ENCODE measurements around the gene GIGYF2.
"Not testable (repeated sequence)": the region's sequence is repeated elsewhere in the genome, so short reads cannot be mapped to it uniquely, and the experiment has no call there.

GIGYF2 gene, protein sequence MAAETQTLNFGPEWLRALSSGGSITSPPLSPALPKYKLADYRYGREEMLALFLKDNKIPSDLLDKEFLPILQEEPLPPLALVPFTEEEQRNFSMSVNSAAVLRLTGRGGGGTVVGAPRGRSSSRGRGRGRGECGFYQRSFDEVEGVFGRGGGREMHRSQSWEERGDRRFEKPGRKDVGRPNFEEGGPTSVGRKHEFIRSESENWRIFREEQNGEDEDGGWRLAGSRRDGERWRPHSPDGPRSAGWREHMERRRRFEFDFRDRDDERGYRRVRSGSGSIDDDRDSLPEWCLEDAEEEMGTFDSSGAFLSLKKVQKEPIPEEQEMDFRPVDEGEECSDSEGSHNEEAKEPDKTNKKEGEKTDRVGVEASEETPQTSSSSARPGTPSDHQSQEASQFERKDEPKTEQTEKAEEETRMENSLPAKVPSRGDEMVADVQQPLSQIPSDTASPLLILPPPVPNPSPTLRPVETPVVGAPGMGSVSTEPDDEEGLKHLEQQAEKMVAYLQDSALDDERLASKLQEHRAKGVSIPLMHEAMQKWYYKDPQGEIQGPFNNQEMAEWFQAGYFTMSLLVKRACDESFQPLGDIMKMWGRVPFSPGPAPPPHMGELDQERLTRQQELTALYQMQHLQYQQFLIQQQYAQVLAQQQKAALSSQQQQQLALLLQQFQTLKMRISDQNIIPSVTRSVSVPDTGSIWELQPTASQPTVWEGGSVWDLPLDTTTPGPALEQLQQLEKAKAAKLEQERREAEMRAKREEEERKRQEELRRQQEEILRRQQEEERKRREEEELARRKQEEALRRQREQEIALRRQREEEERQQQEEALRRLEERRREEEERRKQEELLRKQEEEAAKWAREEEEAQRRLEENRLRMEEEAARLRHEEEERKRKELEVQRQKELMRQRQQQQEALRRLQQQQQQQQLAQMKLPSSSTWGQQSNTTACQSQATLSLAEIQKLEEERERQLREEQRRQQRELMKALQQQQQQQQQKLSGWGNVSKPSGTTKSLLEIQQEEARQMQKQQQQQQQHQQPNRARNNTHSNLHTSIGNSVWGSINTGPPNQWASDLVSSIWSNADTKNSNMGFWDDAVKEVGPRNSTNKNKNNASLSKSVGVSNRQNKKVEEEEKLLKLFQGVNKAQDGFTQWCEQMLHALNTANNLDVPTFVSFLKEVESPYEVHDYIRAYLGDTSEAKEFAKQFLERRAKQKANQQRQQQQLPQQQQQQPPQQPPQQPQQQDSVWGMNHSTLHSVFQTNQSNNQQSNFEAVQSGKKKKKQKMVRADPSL (N-terminal part only)

DNA sequence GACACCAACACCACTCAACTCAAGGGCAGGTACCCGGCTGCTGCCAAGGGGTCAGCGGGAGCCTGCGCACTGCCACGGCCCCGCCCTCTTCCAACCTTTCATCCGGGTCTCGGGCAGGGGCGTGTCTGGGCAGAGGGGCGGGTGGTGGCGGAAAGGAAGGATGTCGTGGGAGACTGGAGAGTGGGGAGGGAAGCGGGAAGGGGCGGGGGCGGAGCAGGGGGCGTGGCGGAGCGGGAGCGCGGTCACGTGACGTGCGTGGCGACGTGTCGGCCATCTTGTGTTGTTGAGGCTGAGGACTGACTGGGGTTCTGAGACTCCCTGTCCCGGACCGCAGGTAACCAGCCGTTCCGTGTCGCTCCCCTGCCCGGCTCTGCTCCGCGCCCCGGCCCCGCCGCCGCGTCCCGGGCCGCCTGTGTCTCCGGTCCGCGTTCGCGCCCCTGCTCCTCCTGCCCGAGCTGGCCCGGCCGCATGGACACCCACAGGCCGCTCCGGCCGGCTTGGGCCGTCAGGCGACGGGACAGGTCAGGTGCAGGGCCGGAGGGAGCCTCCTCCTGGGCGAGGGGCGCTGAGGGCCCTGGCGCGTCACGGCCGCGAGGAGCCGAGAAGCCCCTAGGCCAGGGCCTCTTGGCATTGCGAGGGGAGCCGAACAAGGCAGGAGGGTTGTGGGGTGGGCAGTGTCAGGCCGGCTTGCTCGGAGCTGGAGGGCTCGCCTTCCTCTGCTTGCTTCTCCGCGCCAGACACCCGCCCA is at the start of gene GIGYF2:
GIGYF2 (plus strand) TSS at position 273 of the 748 bp plus-strand sequence. CDS start 37,867 bp downstream, outside the sequence.
- peak; percentile 84 for DNase-seq (ENCODE audit: low read depth in 2 of 2)

GRCh38 chr2:232649033-232649432 is 48.1 kb upstream of the GIGYF2 start:
- DNase-seq (ENCODE audit: low read depth in 2 of 2) = no peak

GRCh38 chr2:232652505-232652851 is 44.7 kb upstream of the GIGYF2 start:
- no peak for DNase-seq (ENCODE audit: low read depth in 2 of 2)

DNA sequence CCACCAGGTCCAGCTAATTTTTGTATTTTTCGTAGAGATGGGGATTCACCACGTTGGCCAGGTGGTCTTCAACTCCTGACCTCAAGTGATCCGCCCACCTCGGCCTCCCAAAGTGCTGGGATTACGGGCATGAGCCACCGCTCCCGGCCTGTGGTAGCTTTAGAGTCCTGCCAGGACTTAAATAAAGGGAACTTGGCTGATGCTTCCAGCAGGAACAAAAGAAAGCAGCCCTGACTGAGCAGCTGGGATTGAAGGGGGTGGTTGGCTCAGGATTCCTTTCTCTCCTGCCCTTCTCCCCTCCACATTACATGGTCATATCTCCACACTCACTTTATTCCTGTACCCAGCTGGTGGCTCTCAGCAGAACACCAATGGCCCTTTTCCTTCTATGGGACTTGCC is 43.7 kb upstream of the GIGYF2 start:
- DNase-seq (ENCODE audit: low read depth in 2 of 2) = no peak

DNA sequence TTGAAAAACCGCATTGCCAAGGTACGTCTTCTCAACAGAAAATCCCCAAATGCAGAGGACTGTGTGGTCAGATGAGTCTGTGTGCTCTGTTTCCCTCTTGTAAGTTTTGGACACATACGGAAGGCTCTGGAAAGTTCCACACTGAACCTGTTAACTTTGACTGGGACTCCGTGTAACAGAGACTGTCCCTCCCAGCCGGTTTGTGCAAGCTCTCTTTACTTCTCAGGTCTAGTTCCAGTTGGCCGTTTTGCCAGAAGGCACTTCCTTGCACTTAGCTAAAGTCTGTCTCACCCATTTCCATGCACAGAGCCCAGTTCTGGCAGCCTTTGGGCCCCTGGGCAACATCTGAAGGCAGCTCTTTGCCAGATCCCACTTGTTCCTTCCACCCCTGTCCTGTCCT is 41.7 kb upstream of the GIGYF2 start:
- no peak for DNase-seq (ENCODE audit: low read depth in 2 of 2)

DNA sequence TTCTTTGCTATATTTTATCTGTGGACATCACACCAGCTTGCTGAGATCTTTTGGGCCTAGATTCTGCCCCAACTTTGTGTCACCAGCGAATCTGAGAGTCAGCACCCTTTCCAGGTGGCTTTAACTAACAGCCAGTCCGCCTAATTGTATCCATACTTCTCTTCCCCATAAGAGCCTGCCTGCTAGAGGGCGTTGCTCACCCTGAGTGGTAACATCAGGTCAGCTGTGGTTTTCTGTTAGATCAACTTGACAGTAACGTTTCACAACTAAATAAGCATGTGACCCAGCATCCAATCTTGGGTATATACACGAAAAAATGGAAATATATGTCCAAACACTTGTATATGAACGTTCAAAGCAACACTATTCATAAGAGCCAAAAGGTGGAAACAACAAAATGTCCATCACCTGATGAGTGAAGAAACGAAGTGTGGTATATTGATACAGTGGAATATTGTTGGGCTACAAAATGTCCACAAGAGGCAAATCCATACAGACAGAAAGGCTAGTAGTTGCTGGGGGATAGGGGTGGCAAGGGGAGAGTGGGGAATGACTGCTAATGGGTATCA is 38.8 kb upstream of the GIGYF2 start:
- DNase-seq (ENCODE audit: low read depth in 2 of 2) = no peak

- DNase-seq (ENCODE audit: low read depth in 2 of 2) = no peak
These were observed 37.8 kb upstream of the GIGYF2 start for GRCh38 chr2:232659359-232659758.

- no peak for DNase-seq (ENCODE audit: low read depth in 2 of 2)
These were observed 34.5 kb upstream of the GIGYF2 start for GRCh38 chr2:232662486-232663260.

DNA sequence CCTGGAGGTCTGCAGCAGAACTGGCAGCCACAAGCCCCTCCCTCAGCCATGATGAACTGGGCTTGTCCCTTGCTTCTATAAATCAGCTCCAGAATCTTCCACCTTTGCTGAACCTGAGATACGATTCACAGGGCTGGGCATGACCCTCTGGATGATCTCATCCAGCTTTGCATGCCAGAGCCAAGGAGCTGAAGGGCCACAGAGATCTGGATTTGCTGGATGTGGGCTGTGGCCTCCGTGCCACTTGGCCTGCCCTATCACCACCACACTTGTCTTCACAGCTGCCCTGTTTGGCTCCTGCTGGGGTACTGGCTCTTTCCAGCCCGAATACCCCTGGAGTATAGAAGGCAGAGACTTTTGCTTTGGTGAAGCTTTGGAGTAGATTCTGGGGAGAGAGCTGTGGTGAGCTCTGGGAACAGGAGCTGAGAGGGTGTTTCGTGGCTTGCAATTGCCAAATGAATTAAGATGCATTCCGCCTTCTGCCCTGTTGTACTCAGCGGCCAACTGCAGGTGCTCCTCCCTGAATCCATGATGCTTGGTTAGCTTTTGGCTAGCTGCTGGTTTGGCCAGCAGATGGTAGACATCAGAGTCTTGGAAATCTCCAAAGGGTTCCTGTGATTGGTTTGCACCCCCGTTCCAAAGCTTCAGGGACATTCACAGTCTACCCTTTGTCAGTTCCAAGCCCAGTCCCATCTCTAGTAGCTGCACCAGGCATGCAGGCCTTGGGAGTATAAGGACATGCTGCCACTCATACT is 30.9 kb upstream of the GIGYF2 start:
- DNase-seq (ENCODE audit: low read depth in 2 of 2) = no peak

DNA sequence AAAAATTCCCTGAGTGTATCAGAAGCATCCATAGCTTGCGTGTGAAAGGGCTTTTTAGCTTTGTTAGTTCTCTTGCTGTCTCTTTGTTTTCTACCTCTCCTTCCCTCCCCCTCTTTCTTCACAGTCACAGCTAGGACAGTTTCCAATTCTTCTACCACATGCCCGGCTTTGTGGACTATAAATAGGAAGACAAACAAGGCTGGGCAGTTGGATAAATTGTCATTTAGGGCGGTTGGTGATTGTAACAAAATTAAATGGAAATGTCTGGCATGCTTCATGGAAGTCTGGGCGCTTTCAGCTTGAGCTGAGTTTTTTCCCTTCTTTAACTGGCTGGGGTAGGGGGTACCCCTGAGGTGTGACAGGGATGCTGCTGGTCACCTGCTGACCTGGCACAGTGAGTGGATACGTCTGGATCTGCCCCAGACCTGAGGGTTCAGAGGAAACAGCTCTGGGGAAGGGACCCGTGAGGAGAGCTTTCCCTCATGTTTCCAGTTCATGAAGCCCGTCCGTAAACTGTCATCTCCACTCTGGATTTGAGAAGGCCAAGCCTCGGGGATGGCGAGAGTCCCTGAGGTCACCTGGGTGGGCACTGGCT is 29.0 kb upstream of the GIGYF2 start:
- DNase-seq (ENCODE audit: low read depth in 2 of 2) = no peak

- DNase-seq (ENCODE audit: low read depth in 2 of 2) = no peak
These were observed 28.2 kb upstream of the GIGYF2 start for GRCh38 chr2:232668805-232669444.

GRCh38 chr2:232672588-232672987 is 24.5 kb upstream of the GIGYF2 start:
- no peak for DNase-seq (ENCODE audit: low read depth in 2 of 2)

GRCh38 chr2:232674491-232674890 is 22.6 kb upstream of the GIGYF2 start:
- DNase-seq (ENCODE audit: low read depth in 2 of 2) = no peak

DNA sequence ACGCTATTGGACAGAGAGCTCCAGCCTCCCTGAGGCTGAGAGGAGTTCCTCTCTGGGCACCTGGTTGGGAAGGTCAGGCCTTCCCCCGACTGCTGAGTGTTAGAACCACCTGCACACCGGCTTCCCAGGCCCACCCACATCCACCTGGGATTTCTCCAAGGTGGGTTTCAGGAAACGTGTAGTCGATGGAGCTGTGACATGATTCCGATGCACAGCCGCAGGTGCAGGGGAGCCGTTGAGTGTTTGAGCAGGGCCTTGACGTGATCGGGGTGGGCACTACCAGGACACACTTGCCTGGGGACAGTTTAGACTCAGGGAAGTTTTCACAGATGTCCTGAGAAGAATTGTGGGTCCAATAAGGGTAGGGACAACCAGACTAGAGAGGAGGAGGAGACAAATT is 21.8 kb upstream of the GIGYF2 start:
- no peak for DNase-seq (ENCODE audit: low read depth in 2 of 2)

GRCh38 chr2:232680006-232680405 is 17.1 kb upstream of the GIGYF2 start:
- DNase-seq (ENCODE audit: low read depth in 2 of 2) = no peak

DNA sequence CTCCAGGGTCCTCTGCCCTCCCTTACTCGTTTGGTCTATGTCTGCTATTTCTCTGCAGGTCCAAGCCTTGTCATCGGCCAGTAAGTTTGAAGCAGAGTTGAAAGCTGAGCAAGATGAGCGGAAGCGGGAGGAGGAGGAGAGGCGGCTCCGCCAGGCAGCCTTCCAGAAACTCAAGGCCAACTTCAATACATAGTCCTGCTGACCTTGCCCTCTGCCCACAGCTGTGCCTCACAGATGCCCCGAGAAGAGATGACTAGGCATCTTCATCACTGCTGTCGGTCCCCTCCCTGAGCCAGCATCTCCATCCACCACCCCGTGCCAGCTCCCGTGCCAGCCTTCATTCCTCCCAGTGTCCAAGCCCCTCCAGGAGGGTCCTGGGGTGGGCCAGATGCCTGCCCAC is 15.6 kb upstream of the GIGYF2 start:
- DNase-seq (ENCODE audit: low read depth in 2 of 2) = no peak

- DNase-seq (ENCODE audit: low read depth in 2 of 2) = no peak
These were observed 13.8 kb upstream of the GIGYF2 start for GRCh38 chr2:232683368-232683767.

- DNase-seq (ENCODE audit: low read depth in 2 of 2) = not testable (repeated sequence)
These were observed 11.7 kb upstream of the GIGYF2 start for GRCh38 chr2:232685391-232685790.
